BE2C (cell line): ENCODE results near the gene PCBP3.
"Not testable (repeated sequence)": the region's sequence is repeated elsewhere in the genome, so short reads cannot be mapped to it uniquely, and the experiment has no call there.

Experiments used
- DNase-seq: peaks from one replicate; pipeline ENCODE4 v3.0.0-alpha.2; 2020
- H3K27me3 ChIP-seq: fragments of 250-450 bp; sonication (Bioruptor Pico); 2 replicates; pipeline ENCODE4 v1.5.1; 2020; ENCODE audit warnings: mild to moderate bottlenecking
- H3K36me3 ChIP-seq: fragments of 250-450 bp; sonication (Bioruptor Pico); 2 replicates; pipeline ENCODE4 v1.5.1; 2020; ENCODE audit warnings: mild to moderate bottlenecking
- H3K4me1 ChIP-seq: fragments of 250-450 bp; sonication (Bioruptor Pico); 2 replicates; pipeline ENCODE4 v1.5.1; 2020
- H3K4me3 ChIP-seq: 2 replicates; pipeline ENCODE4 v1.5.1; 2011; ENCODE audit warnings: low read depth, low read length
- H3K9me3 ChIP-seq: fragments of 250-450 bp; sonication (Bioruptor Pico); 2 replicates; pipeline ENCODE4 v1.5.1; 2020
- CTCF ChIP-seq: IDR thresholded peaks from 2 replicates; pipeline ENCODE4 v1.5.1; 2012; ENCODE audit warnings: mild to moderate bottlenecking, low read depth, low read length

The PCBP3 gene

GRCh38 chr21:45719177-45719802 lies 75.8 kb downstream of the PCBP3 start:
- H3K4me3 ChIP-seq = no peak overlapping the region
- no peaks in the 10 kb centered on the region for H3K27me3 ChIP-seq
- no peaks in the 10 kb centered on the region; the same call in 1 of the 2 replicates for H3K9me3 ChIP-seq
- no peak for DNase-seq
- H3K4me1 ChIP-seq = peaks cover 11% of the 10 kb centered on the region
- TF ChIP-seq CTCF = no peak
- H3K36me3 ChIP-seq = no peaks in the 10 kb centered on the region

- not testable (repeated sequence) for H3K36me3 ChIP-seq, H3K27me3 ChIP-seq, DNase-seq, H3K4me3 ChIP-seq, H3K9me3 ChIP-seq
- peaks cover 15% of the 10 kb centered on the region for H3K4me1 ChIP-seq
These were observed 76.7 kb downstream of the PCBP3 start for GRCh38 chr21:45720204-45720603.

GRCh38 chr21:45721671-45722070 lies 78.1 kb downstream of the PCBP3 start:
- DNase-seq = no peak
- TF ChIP-seq CTCF = no peak
- Histone ChIP-seq H3K9me3 (no peaks in the 10 kb centered on the region), H3K4me3 (no peak overlapping the region), H3K4me1 (peaks cover 27% of the 10 kb centered on the region), H3K27me3 (no peaks in the 10 kb centered on the region), H3K36me3 (no peaks in the 10 kb centered on the region)

GRCh38 chr21:45723049-45723958 lies 79.8 kb downstream of the PCBP3 start:
- Histone ChIP-seq H3K36me3 (no peaks in the 10 kb centered on the region), H3K9me3 (no peaks in the 10 kb centered on the region), H3K4me3 (no peak overlapping the region), H3K27me3 (no peaks in the 10 kb centered on the region), H3K4me1 (peaks cover 33% of the 10 kb centered on the region)
- peak; percentile 37 for DNase-seq
- TF ChIP-seq CTCF = no peak

- Histone ChIP-seq H3K4me1 (peaks cover 41% of the 10 kb centered on the region), H3K9me3 (no peaks in the 10 kb centered on the region), H3K27me3 (no peaks in the 10 kb centered on the region), H3K4me3 (no peak overlapping the region), H3K36me3 (no peaks in the 10 kb centered on the region)
- DNase-seq = peak; percentile 53
- TF ChIP-seq CTCF = no peak
These were observed 80.9 kb downstream of the PCBP3 start for GRCh38 chr21:45724345-45724961.

GRCh38 chr21:45724994-45725843 lies 81.7 kb downstream of the PCBP3 start:
- Histone ChIP-seq H3K9me3 (no peaks in the 10 kb centered on the region), H3K27me3 (no peaks in the 10 kb centered on the region), H3K36me3 (no peaks in the 10 kb centered on the region), H3K4me1 (peaks cover 41% of the 10 kb centered on the region), H3K4me3 (no peak overlapping the region)
- TF ChIP-seq CTCF = no peak
- peak; percentile 33 for DNase-seq
